HepG2 (cell line): ENCODE measurements around the gene TBC1D1. TPM values are rescaled to one million over a fixed set of nuclear protein-coding genes. Genes with fewer than 3 reads are reported as not detected.

Experiments used
- JDP2 ChIP-seq: sonication (generic); formaldehyde crosslinking; IDR thresholded peaks from 2 replicates; pipeline ENCODE4 v1.8.1; 2022; ENCODE audit warnings: missing genetic modification reagents, borderline replicate concordance
- KLF15 ChIP-seq: sonication (generic); formaldehyde crosslinking; IDR thresholded peaks from 2 replicates; pipeline ENCODE4 v1.8.1; 2023; ENCODE audit warnings: borderline replicate concordance, mild to moderate bottlenecking, inconsistent platforms, missing genetic modification reagents, mixed read lengths
- MEF2D ChIP-seq: sonication (generic); formaldehyde crosslinking; IDR thresholded peaks from 2 replicates; pipeline ENCODE4 v1.5.1; 2020; ENCODE audit warnings: mild to moderate bottlenecking, missing genetic modification reagents
- MXD1 ChIP-seq: sonication (generic); formaldehyde crosslinking; IDR thresholded peaks from 2 replicates; pipeline ENCODE4 v1.4.0; 2020; ENCODE audit warnings: mild to moderate bottlenecking, missing genetic modification reagents
- NCOA5 ChIP-seq: sonication (generic); formaldehyde crosslinking; IDR thresholded peaks from 2 replicates; pipeline ENCODE4 v1.4.0; 2020; ENCODE audit warnings: missing genetic modification reagents
- POGK ChIP-seq: sonication (generic); formaldehyde crosslinking; conservative IDR thresholded peaks from 2 replicates; pipeline ENCODE4 v1.8.0; 2022; ENCODE audit warnings: mild to moderate bottlenecking, moderate library complexity, missing genetic modification reagents
- SMARCE1 ChIP-seq: fragments of 450-650 bp; IDR thresholded peaks from 2 replicates; pipeline ENCODE4 v1.6.1; 2017; ENCODE audit warnings: borderline replicate concordance
- TRAFD1 ChIP-seq: sonication (generic); formaldehyde crosslinking; IDR thresholded peaks from 2 replicates; pipeline ENCODE4 v1.5.1; 2020; ENCODE audit warnings: missing genetic modification reagents, mild to moderate bottlenecking, borderline replicate concordance
- TRIM24 ChIP-seq: sonication (generic); formaldehyde crosslinking; IDR thresholded peaks from 2 replicates; pipeline ENCODE4 v1.8.0; 2022; ENCODE audit warnings: mild to moderate bottlenecking, missing genetic modification reagents
- ZNF292 ChIP-seq: sonication (generic); formaldehyde crosslinking; IDR thresholded peaks from 2 replicates; pipeline ENCODE4 v1.8.1; 2022; ENCODE audit warnings: mild to moderate bottlenecking, low read depth, missing genetic modification reagents, borderline replicate concordance
- polyA plus RNA-seq, 8 experiments: library from polyadenylated mRNA; depleted of rRNA in 3 of 8; stranded (reverse) in 7 of 8; unstranded in 1 of 8; fragments of >200 nt; fragmentation: Illumina TruSeq in 4 of 8; extraction: Trizol in 4 of 8; gene quantifications; 2 replicates each; pipeline versions ENCODE4 v1.2.1 to v1.2.3, GENCODE V29; 2011 to 2016; ENCODE audit warnings: low read depth in 4 of 8, missing spikeins in 1 of 8, mixed read lengths in 1 of 8; ENCODE audit not compliant: insufficient read depth in 1 of 8
- total RNA-seq, 5 experiments: library from RNA; depleted of rRNA; stranded (reverse); fragments of >200 nt; fragmentation: Illumina TruSeq; extraction: Trizol; gene quantifications; 2 replicates each; pipeline ENCODE4 v1.2.3, GENCODE V29; 2016; ENCODE audit warnings: low read depth in 1 of 5

TBC1D1 gene
- total and polyA plus RNA-seq, 2 of the 13 experiments (the other 11 are each of a cell fraction or from before 2014, with no cell fraction given), result 37.3 to 62.8 TPM

- no peak for TF ChIP-seq POGK (CRISPR knock-in tag)
- TF ChIP-seq SMARCE1, result no peak
- TF ChIP-seq ZNF292 (CRISPR knock-in tag), result no peak
- no peak for TF ChIP-seq MXD1 (CRISPR knock-in tag)
- no peak for TF ChIP-seq NCOA5 (CRISPR knock-in tag)
- TF ChIP-seq JDP2 (CRISPR knock-in tag), result no peak
- TF ChIP-seq TRIM24, result no peak
- TF ChIP-seq TRAFD1 (CRISPR knock-in tag), result no peak
- TF ChIP-seq MEF2D (CRISPR knock-in tag), result no peak
- no peak for TF ChIP-seq KLF15 (CRISPR knock-in tag)
These were observed 214.8 kb downstream of the TBC1D1 start (continued) for GRCh38 chr4:38105475-38106220.
